ENCODE results near the gene SEPTIN1. TPM values are rescaled to one million over a fixed set of nuclear protein-coding genes. Genes with fewer than 3 reads are reported as not detected.
A peak's percentile ranks its signal among the peaks of the same experiment; 100 is the strongest.

The SEPTIN1 gene
- total RNA-seq, 1 experiment from 2014 or later: 1.4 TPM

DNA sequence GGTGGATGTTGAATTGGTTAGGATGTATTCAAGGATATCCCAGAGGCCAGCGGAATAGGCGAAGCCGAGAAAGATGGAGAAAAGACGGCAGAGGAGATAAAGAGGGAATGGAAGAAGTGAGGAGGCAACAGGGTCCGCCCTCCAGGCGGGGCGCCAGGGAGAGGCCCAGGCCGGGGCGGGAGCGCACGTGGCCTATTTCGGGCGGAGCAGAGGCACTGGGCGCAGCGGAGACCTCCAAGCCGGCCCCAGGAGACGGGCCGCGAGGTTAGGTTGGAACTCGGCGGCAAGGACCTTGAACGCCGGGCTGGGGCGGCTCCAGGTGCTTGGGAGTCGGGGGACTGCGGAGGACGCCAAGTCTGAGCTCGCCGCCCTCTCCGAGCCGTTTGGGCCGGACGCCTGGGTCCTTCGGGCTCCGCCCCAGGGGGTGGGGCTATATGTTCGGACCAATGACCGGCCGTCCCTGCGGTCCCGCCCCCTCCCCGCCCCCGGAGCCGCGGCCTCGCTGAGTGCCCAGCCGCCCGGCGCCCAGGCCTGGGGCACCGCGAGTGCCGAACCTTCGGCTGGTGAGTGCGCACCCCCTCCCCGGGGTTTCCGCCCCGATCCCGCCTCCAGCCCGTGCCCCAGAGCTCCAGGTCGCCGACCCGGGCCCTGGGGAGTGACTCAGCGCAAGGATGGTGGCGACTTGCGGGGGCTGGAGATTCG is 24.9 kb upstream of the SEPTIN1 start, which contains the start of gene ZNF771:
Gene ZNF771 (plus strand): TSS at position 505 of the 702 bp plus-strand sequence. CDS start 448 bp downstream, outside the sequence.
- no peak within 1 kb of the TSS for H2BK120ac ChIP-seq (ENCODE audit: low read depth, low read length, poor library complexity, severe bottlenecking)
- peaks cover 4% of the 10 kb centered on the region for H3K23me2 ChIP-seq (ENCODE audit: insufficient read length, low read depth, low read length, poor library complexity, severe bottlenecking)
- TF ChIP-seq, protein P1, sequence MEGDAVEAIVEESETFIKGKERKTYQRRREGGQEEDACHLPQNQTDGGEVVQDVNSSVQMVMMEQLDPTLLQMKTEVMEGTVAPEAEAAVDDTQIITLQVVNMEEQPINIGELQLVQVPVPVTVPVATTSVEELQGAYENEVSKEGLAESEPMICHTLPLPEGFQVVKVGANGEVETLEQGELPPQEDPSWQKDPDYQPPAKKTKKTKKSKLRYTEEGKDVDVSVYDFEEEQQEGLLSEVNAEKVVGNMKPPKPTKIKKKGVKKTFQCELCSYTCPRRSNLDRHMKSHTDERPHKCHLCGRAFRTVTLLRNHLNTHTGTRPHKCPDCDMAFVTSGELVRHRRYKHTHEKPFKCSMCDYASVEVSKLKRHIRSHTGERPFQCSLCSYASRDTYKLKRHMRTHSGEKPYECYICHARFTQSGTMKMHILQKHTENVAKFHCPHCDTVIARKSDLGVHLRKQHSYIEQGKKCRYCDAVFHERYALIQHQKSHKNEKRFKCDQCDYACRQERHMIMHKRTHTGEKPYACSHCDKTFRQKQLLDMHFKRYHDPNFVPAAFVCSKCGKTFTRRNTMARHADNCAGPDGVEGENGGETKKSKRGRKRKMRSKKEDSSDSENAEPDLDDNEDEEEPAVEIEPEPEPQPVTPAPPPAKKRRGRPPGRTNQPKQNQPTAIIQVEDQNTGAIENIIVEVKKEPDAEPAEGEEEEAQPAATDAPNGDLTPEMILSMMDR (conservative IDR thresholded peaks at IDR 0.05): no peak; the same call in 2 of the 3 replicates
- H2BK12ac ChIP-seq (ENCODE audit: insufficient read length, low read depth, low read length): no peak within 1 kb of the TSS
- peaks cover 14 to 20% (median 16%) of the 10 kb centered on the region in 3 experiments; a peak in 6 of 7 replicates for H3K36me3 Mint-ChIP-seq (ENCODE audit: insufficient read depth in 1 of 3, low read depth in 3 of 3)
- peak within 1 kb of the TSS; percentile 77 for H3K18ac ChIP-seq (ENCODE audit: insufficient read length, low read depth, low read length)
- no peak within 1 kb of the TSS for H4K5ac ChIP-seq (ENCODE audit: insufficient read length, low read depth, low read length)
- peak within 1 kb of the TSS; percentile 80 to 87 for H3K4me3 Mint-ChIP-seq
- H3K4me2 ChIP-seq (ENCODE audit: insufficient read depth, insufficient read length, low read length): peak within 1 kb of the TSS; percentile 67
- no peak within 1 kb of the TSS for H2BK20ac ChIP-seq (ENCODE audit: low read depth, low read length, poor library complexity, severe bottlenecking)
- H3K9ac ChIP-seq (ENCODE audit: extremely low read depth, insufficient read length, low read length): peak within 1 kb of the TSS; percentile 66
- H3K23ac ChIP-seq (ENCODE audit: insufficient read length, low read depth, low read length): no peak within 1 kb of the TSS
- peaks cover 2% of the 10 kb centered on the region; the same call in 1 of the 2 replicates for H3K27me3 Mint-ChIP-seq (ENCODE audit: low read depth)
- no peaks in the 10 kb centered on the region for H4K20me1 ChIP-seq (ENCODE audit: control insufficient read depth, insufficient read depth, insufficient read length)
- peak within 1 kb of the TSS; percentile 94 to 96 (median 96); a peak in 6 of 7 replicates for H3K27ac Mint-ChIP-seq
- peak within 1 kb of the TSS; percentile 80 for H3K14ac ChIP-seq (ENCODE audit: insufficient read depth, low read length)
- H2AFZ ChIP-seq (ENCODE audit: low read length): no peak within 1 kb of the TSS
- no peak within 1 kb of the TSS for H3T11ph ChIP-seq (ENCODE audit: low read length)
- peak; percentile 93 for DNase-seq
- 0 out of 2 replicates have a peak, but pooled peaks cover 1% of the 10 kb centered on the region for H3K79me2 ChIP-seq (ENCODE audit: insufficient read depth, low read length)
- H3K79me1 ChIP-seq (ENCODE audit: insufficient read depth, low read depth, low read length, poor library complexity, severe bottlenecking): no peaks in the 10 kb centered on the region
- H3K27ac ChIP-seq (ENCODE audit: insufficient read length, low read depth, low read length): no peak within 1 kb of the TSS
- WGBS (ENCODE audit: extremely low coverage, insufficient read length, low lambda C conversion rate): no CpG with 5 or more reads among the region's 65 CpGs
- H3K4ac ChIP-seq (ENCODE audit: low read depth, low read length): no peak within 1 kb of the TSS
- H4K8ac ChIP-seq (replicated peaks; ENCODE audit: insufficient read length, low read depth, low read length): no peak within 1 kb of the TSS
- peaks cover 12 to 19% of the 10 kb centered on the region in 2 experiments for H3K4me1 Mint-ChIP-seq
- H4K91ac ChIP-seq (ENCODE audit: insufficient read length, low read depth, low read length): no peak within 1 kb of the TSS
- no peak within 1 kb of the TSS for H2AK5ac ChIP-seq (ENCODE audit: insufficient read length, low read length)
- H2BK5ac ChIP-seq (ENCODE audit: insufficient read length, low read length): no peak within 1 kb of the TSS
- no peak within 1 kb of the TSS for H2BK15ac ChIP-seq (ENCODE audit: low read depth, low read length)
- no peaks in the 10 kb centered on the region for H3K27me3 ChIP-seq (ENCODE audit: insufficient read depth, low read length)
- H3K4me1 ChIP-seq (ENCODE audit: insufficient read depth, low read length): no peaks in the 10 kb centered on the region
- H3K9me3 ChIP-seq (ENCODE audit: control insufficient read depth, low read depth, low read length): no peaks in the 10 kb centered on the region
- no peaks in the 10 kb centered on the region for H3K9me3 Mint-ChIP-seq
- H3K56ac ChIP-seq (ENCODE audit: insufficient read length, low read depth, low read length): no peak within 1 kb of the TSS
